Ovary (tissue), 9 donors: ENCODE results near the gene GLYR1. TPM values are rescaled to one million over a fixed set of nuclear protein-coding genes. Genes with fewer than 3 reads are reported as not detected.

Source experiments
- DNase-seq, 5 donors: peaks; one replicate each; pipeline ENCODE4 v3.0.0-alpha.2; 2019 to 2020
- H3K27ac ChIP-seq, 2 donors: fragments of 200-600 bp; one replicate each; pipeline versions ENCODE4 v1.5.1 to v1.8.0; 2019 to 2022
- H3K27me3 ChIP-seq: fragments of 200-600 bp; one replicate; pipeline ENCODE4 v1.8.0; 2022
- H3K36me3 ChIP-seq: fragments of 200-600 bp; sonication (generic); one replicate; pipeline ENCODE4 v1.5.1; 2019
- H3K4me1 ChIP-seq: one replicate; pipeline ENCODE4 v1.8.1; 2013; ENCODE audit warnings: mild to moderate bottlenecking, moderate library complexity; ENCODE audit not compliant: insufficient read depth
- H3K4me3 ChIP-seq: fragments of 200-600 bp; sonication (generic); one replicate; pipeline ENCODE4 v1.5.1; 2017
- H3K9me3 ChIP-seq, 2 donors: fragments of 200-600 bp in 1 of 2; sonication (generic) in 1 of 2; one replicate each; pipeline versions ENCODE4 v1.5.1 to v1.8.1; 2013 to 2019; ENCODE audit warnings: mild to moderate bottlenecking in 1 of 2, moderate library complexity in 1 of 2
- EP300 ChIP-seq: sonication (generic); formaldehyde crosslinking; IDR thresholded peaks from one replicate; pipeline ENCODE4 v1.6.1; 2017; ENCODE audit warnings: antibody characterized with exemption
- POLR2A ChIP-seq: fragments of 450-650 bp; IDR thresholded peaks from one replicate; pipeline ENCODE4 v1.6.1; 2017; ENCODE audit warnings: antibody characterized with exemption, mild to moderate bottlenecking, moderate library complexity
- WGBS, 3 donors: extraction: QIAGEN DNeasy Blood & Tissue Kit in 1 of 3; methylation state at CpG; one replicate each; pipeline versions ENCODE4 v1.1.5 to v1.1.7; 2013 to 2017; 5-methylcytosine and 5-hydroxymethylcytosine counted together
- intact Hi-C, 4 donors: fragments of 100-400 bp; cut with DNase I; formaldehyde crosslinking; loops; one replicate each; pipeline versions ENCODE4 v1.11.0 to v1.15.1; 2022 to 2023
- polyA plus RNA-seq, 2 donors: library from polyadenylated mRNA; stranded (reverse); fragments of 200-250 nt in 1 of 2; fragments of 350-450 nt in 1 of 2; fragmentation: Illumina TruSeq in 1 of 2; extraction: RNeasy Lipid Tissue Mini Kit (QIAGEN cat#74804) in 1 of 2; gene quantifications; one replicate each; pipeline ENCODE4 v1.2.3, GENCODE V29; 2013 to 2014
- total RNA-seq, 7 donors: library from RNA; depleted of rRNA in 2 of 7; stranded (reverse); fragments of >200 nt in 2 of 7; fragmentation: NEBNext Ultra II Directional in 3 of 7; extraction: Animal tissue kit (Norgen Biotek cat#: 25700) in 3 of 7; gene quantifications; one replicate each; pipeline versions ENCODE4 v1.1.0 to v1.2.4, GENCODE V29; 2016 to 2023
- TF ChIP-seq, protein P1 (sequence below), 3 donors: fragments of 450-650 bp in 2 of 3; fragments of 200-600 bp in 1 of 3; IDR thresholded peaks; one replicate each; pipeline versions ENCODE4 v1.5.1 to v1.8.0; 2016 to 2022; ENCODE audit warnings: antibody characterized with exemption in 3 of 3, mild to moderate bottlenecking in 1 of 3
- donor health status: DM: no; HTN: no; CAD: no; lungs with moderate emphysema.
- donor health status: DM: no; HTN: no; CAD: no.
- donor health status: Bipolar disorder and iron deficiency.
- donor health status: DM: yes; HTN: yes; CAD: no.
- donor health status: DM: no; HTN: no; CAD: no.
- donor health status: DM: yes; HTN: yes; CAD: no.

Gene GLYR1
- total and polyA plus RNA-seq, 9 donors: 30.3 to 79.5 (median 69.7) TPM

DNA sequence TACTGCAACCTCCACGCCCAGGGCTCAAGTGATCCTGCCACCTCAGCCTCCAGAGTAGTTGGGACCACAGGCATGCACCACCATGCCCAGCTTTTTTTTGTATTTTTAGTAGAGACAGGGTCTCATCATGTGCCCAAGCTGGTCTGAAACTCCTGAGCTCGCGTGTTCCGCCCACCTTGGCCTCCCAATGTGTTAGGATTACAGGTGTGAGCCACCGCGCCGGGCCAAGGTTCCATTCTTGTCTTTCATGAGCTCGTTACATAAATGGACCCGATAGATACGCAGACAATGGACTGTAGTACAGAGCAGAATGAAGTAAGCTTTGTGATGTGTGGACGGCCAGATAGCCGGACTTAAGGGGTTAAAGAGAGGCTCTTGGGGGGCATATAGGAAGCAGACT lies 19.5 kb upstream of the GLYR1 start:
- intact Hi-C loops: no loop called here
- Histone ChIP-seq H3K27me3 (no peaks in the 10 kb centered on the region), H3K4me1 (no peaks in the 10 kb centered on the region), H3K9me3 (no peaks in the 10 kb centered on the region), H3K4me3 (no peak overlapping the region), H3K36me3 (no peaks in the 10 kb centered on the region), H3K27ac (no peak overlapping the region)
- 93 to 98% (median 98%) methylated on average over 12 of the region's 12 CpGs for WGBS, 3 donors
- TF ChIP-seq, protein P1, sequence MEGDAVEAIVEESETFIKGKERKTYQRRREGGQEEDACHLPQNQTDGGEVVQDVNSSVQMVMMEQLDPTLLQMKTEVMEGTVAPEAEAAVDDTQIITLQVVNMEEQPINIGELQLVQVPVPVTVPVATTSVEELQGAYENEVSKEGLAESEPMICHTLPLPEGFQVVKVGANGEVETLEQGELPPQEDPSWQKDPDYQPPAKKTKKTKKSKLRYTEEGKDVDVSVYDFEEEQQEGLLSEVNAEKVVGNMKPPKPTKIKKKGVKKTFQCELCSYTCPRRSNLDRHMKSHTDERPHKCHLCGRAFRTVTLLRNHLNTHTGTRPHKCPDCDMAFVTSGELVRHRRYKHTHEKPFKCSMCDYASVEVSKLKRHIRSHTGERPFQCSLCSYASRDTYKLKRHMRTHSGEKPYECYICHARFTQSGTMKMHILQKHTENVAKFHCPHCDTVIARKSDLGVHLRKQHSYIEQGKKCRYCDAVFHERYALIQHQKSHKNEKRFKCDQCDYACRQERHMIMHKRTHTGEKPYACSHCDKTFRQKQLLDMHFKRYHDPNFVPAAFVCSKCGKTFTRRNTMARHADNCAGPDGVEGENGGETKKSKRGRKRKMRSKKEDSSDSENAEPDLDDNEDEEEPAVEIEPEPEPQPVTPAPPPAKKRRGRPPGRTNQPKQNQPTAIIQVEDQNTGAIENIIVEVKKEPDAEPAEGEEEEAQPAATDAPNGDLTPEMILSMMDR (IDR thresholded peaks at IDR 0.05): no peak
- TF ChIP-seq EP300: no peak
- no peak for DNase-seq

DNA sequence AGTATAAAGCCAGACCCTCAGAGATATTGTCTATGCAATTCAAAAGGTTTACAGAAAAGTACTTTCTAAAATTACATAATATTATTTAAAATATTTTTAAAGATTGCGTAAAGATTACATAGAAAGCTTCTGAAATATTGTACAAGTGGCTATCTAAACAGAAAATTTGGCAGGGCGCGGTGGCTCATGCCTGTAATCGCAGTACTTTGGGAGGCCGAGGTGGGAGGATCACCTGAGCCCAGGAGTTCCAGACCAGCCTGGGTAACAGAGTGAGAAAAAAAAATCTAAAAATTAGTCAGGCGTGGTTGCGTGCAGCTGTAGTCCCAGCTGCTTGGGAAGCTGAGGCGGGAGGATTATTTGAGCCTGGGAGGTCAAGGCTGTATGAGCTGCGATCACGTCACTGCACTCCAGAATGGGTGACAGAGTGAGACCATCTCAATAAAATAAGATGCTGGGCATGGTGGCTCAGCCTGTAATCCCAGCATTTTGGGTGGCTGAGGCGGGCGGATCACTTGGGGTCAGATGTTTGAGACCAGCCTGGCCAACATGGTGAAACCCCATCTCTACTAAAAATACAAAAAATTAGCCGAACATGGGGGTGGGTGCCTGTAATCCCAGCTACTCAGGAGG lies 18.3 kb upstream of the GLYR1 start:
- intact Hi-C loops: no loop called here
- H3K36me3 ChIP-seq: no peaks in the 10 kb centered on the region
- no peaks in the 10 kb centered on the region for H3K9me3 ChIP-seq
- H3K27ac ChIP-seq: no peak overlapping the region
- no peaks in the 10 kb centered on the region for H3K4me1 ChIP-seq
- no peaks in the 10 kb centered on the region for H3K27me3 ChIP-seq
- WGBS, 3 donors: 87 to 94% (median 91%) methylated on average over 13 of the region's 13 CpGs
- no peak for DNase-seq
- no peak overlapping the region for H3K4me3 ChIP-seq
- no peak for TF ChIP-seq POLR2A
- TF ChIP-seq EP300: no peak
- TF ChIP-seq, protein P1 (IDR thresholded peaks at IDR 0.05): no peak

DNA sequence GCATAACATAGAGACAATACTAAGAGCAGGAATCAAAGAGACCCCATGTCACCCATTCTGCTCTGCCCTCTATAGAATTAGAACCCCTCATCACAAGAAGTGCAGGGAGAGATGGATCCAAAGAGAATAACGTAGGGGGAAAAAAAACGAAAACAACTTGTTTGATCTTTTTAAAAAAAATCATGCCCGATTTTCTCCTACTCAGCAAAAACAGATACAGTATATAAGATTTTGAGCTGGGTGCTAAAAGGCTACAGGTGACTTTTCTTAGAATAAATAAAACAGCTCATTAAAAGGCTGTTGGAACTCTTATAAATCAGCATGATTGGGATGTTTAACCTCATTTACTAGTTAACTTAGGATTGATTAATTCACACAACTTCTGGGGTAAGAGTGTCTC lies 17.6 kb upstream of the GLYR1 start:
- Histone ChIP-seq H3K27ac (no peak overlapping the region), H3K4me1 (no peaks in the 10 kb centered on the region), H3K4me3 (no peak overlapping the region), H3K36me3 (no peaks in the 10 kb centered on the region), H3K9me3 (no peaks in the 10 kb centered on the region), H3K27me3 (no peaks in the 10 kb centered on the region)
- WGBS, 3 donors: 68 to 73% (median 69%) methylated on average over 3 of the region's 3 CpGs
- no peak for TF ChIP-seq EP300
- no peak for TF ChIP-seq POLR2A
- TF ChIP-seq, protein P1 (IDR thresholded peaks at IDR 0.05): no peak
- no peak for DNase-seq
- intact Hi-C loops: no loop called here

DNA sequence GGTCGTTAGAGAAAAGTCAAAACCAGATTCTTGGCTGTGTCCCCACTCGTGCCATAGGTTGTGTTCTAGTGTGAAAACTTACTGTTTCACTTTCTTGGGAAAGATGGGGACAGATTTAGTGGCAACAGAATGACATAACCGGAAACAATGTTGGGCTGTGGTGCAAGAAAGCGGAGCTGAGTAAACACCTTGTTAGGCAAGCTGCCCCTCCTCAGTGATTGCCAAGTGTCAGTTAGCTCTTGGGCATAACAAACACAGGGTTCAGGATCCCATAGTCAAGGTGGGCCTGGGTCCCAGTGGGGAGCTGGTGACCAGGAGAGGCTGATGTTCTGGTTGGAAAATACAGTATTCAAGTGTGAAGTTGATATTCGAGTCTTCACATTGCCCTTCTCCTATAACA lies 15.6 kb upstream of the GLYR1 start:
- Histone ChIP-seq H3K4me3 (no peak overlapping the region), H3K4me1 (no peaks in the 10 kb centered on the region), H3K27me3 (no peaks in the 10 kb centered on the region), H3K27ac (no peak overlapping the region), H3K36me3 (no peaks in the 10 kb centered on the region), H3K9me3 (no peaks in the 10 kb centered on the region)
- DNase-seq: no peak
- WGBS, 3 donors: 77 to 84% (median 82%) methylated on average over 5 of the region's 5 CpGs
- TF ChIP-seq POLR2A: no peak
- TF ChIP-seq, protein P1 (IDR thresholded peaks at IDR 0.05): no peak
- TF ChIP-seq EP300: no peak
- intact Hi-C loops: no loop called here
